Measurements from ENCODE around the gene OR10W1.

Gene OR10W1

DNA sequence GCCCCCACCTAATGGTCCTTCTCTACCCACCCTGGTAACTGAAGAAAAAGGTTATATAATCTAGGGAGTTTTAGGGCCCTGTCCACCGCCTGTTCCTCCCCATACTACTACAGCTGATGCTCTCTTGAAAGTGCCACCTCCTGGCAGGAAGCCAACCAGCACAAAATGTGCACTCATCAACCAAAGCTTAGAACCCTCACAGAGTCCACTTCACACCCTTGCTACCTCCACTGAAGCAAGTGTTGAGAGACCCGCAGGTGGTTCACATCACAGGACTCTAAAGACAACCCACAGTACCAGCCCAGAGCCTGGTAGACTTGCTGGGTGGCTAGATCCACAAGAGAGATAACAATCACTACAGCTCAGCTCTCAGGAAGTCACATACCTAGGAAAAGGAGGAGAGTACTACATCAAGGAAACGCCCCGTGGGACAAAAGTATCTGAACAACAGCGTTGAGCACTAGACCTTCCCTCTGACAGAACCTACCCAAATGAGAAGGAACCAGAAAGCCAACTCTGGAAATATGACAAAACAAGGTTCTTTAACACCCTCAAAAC lies 17.5 kb upstream of the OR10W1 start:
- Histone ChIP-seq H3K79me2 (ENCODE audit: control insufficient read depth, low read length) (no peaks in the 10 kb centered on the region), H3K9me2 (replicated peaks; ENCODE audit: control insufficient read depth, low read length) (no peaks in the 10 kb centered on the region), H4K20me1 (ENCODE audit: control insufficient read depth, insufficient read depth, low read depth, low read length) (no peaks in the 10 kb centered on the region), H3F3A (ENCODE audit: control insufficient read depth, insufficient read depth) (no peaks in the 10 kb centered on the region), H3K36me3 (ENCODE audit: control insufficient read depth, low read length) (no peaks in the 10 kb centered on the region), H3K9me3 (ENCODE audit: control insufficient read depth, insufficient read depth, low read length) (no peaks in the 10 kb centered on the region), H3K27ac (ENCODE audit: low read depth, low read length) (no peak overlapping the region), H3K4me3 (ENCODE audit: low read length) (no peak overlapping the region), H3K4me1 (ENCODE audit: control insufficient read depth, low read length) (no peaks in the 10 kb centered on the region), H3K27me3 (ENCODE audit: control insufficient read depth, low read length) (no peaks in the 10 kb centered on the region), H3K4me2 (ENCODE audit: low read length) (no peak overlapping the region)
- TF ChIP-seq, protein P1, sequence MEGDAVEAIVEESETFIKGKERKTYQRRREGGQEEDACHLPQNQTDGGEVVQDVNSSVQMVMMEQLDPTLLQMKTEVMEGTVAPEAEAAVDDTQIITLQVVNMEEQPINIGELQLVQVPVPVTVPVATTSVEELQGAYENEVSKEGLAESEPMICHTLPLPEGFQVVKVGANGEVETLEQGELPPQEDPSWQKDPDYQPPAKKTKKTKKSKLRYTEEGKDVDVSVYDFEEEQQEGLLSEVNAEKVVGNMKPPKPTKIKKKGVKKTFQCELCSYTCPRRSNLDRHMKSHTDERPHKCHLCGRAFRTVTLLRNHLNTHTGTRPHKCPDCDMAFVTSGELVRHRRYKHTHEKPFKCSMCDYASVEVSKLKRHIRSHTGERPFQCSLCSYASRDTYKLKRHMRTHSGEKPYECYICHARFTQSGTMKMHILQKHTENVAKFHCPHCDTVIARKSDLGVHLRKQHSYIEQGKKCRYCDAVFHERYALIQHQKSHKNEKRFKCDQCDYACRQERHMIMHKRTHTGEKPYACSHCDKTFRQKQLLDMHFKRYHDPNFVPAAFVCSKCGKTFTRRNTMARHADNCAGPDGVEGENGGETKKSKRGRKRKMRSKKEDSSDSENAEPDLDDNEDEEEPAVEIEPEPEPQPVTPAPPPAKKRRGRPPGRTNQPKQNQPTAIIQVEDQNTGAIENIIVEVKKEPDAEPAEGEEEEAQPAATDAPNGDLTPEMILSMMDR (IDR thresholded peaks at IDR 0.05; ENCODE audit: low read depth, low read length, poor library complexity, severe bottlenecking): no peak
- no peak for TF ChIP-seq EZH2phosphoT487 (IDR thresholded peaks at IDR 0.05; ENCODE audit: borderline replicate concordance, low read length)

DNA sequence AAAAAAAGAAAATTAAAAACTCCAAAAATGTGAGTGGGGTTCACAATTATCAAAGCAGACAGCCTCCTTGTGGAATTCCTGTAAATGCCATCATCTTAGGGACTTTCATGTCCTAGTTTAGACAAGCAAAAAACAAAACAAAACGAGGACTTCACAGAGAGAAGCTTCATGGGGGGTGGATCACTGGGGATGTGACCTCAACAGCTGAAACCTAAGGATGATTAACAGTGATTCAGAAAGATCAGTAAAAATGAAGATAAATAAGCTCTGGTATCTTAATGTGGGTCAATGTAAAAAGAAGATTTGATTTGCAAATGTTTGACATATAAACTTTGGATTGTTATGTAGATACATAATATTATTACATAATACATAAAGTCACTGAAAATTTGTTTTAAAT lies 8.1 kb upstream of the OR10W1 start:
- no peaks in the 10 kb centered on the region for H3K4me1 ChIP-seq (ENCODE audit: control insufficient read depth, low read length)
- no peaks in the 10 kb centered on the region for H3K9me2 ChIP-seq (replicated peaks; ENCODE audit: control insufficient read depth, low read length)
- H3K79me2 ChIP-seq (ENCODE audit: control insufficient read depth, low read length): no peaks in the 10 kb centered on the region
- no peaks in the 10 kb centered on the region for H4K20me1 ChIP-seq (ENCODE audit: control insufficient read depth, insufficient read depth, low read depth, low read length)
- H3K4me3 ChIP-seq (ENCODE audit: low read length): no peak overlapping the region
- no peaks in the 10 kb centered on the region for H3K9me3 ChIP-seq (ENCODE audit: control insufficient read depth, insufficient read depth, low read length)
- H3K4me2 ChIP-seq (ENCODE audit: low read length): no peak overlapping the region
- H3K36me3 ChIP-seq (ENCODE audit: control insufficient read depth, low read length): no peaks in the 10 kb centered on the region
- H3K27ac ChIP-seq (ENCODE audit: low read depth, low read length): no peak overlapping the region
- no peaks in the 10 kb centered on the region for H3F3A ChIP-seq (ENCODE audit: control insufficient read depth, insufficient read depth)
- no peaks in the 10 kb centered on the region for H3K27me3 ChIP-seq (ENCODE audit: control insufficient read depth, low read length)
- TF ChIP-seq, protein P1 (IDR thresholded peaks at IDR 0.05; ENCODE audit: low read depth, low read length, poor library complexity, severe bottlenecking): no peak
- TF ChIP-seq EZH2phosphoT487 (IDR thresholded peaks at IDR 0.05; ENCODE audit: borderline replicate concordance, low read length): no peak

DNA sequence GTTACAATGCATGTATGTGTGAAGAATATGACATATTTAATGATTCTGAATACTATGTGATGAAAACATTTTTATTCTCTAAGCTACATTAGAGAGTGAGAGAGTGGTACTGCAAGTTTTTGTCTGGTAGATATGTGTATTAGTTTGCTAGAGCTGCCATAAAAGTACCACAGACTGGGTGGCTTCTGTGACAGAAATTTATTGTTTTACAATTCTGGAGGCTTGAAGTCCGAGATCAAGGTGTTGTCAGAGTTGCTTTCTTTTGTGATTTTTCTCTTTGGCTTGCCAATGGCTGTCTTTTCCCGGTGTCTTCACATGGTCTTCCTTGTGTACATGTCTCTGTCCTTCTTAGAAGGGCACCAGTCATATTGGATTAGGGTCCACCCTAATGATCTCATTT lies 6.9 kb upstream of the OR10W1 start:
- Histone ChIP-seq H3K9me3 (ENCODE audit: control insufficient read depth, insufficient read depth, low read length) (no peaks in the 10 kb centered on the region), H3K27ac (ENCODE audit: low read depth, low read length) (no peak overlapping the region), H3K27me3 (ENCODE audit: control insufficient read depth, low read length) (no peaks in the 10 kb centered on the region), H3K4me1 (ENCODE audit: control insufficient read depth, low read length) (no peaks in the 10 kb centered on the region), H3K4me2 (ENCODE audit: low read length) (no peak overlapping the region), H3K9me2 (replicated peaks; ENCODE audit: control insufficient read depth, low read length) (no peaks in the 10 kb centered on the region), H3K79me2 (ENCODE audit: control insufficient read depth, low read length) (no peaks in the 10 kb centered on the region), H3F3A (ENCODE audit: control insufficient read depth, insufficient read depth) (no peaks in the 10 kb centered on the region), H4K20me1 (ENCODE audit: control insufficient read depth, insufficient read depth, low read depth, low read length) (no peaks in the 10 kb centered on the region), H3K4me3 (ENCODE audit: low read length) (no peak overlapping the region), H3K36me3 (ENCODE audit: control insufficient read depth, low read length) (no peaks in the 10 kb centered on the region)
- TF ChIP-seq, protein P1 (IDR thresholded peaks at IDR 0.05; ENCODE audit: low read depth, low read length, poor library complexity, severe bottlenecking): no peak
- TF ChIP-seq EZH2phosphoT487 (IDR thresholded peaks at IDR 0.05; ENCODE audit: borderline replicate concordance, low read length): no peak
